GM12872 (cell line): ENCODE data around the gene HHLA2.

ENCODE experiments used
- TF ChIP-seq, protein P1 (sequence below): IDR thresholded peaks from 3 replicates; pipeline ENCODE4 v1.5.1; 2011; ENCODE audit warnings: low read depth, mild to moderate bottlenecking, low read length, moderate library complexity; ENCODE audit not compliant: insufficient read depth

HHLA2 gene

DNA sequence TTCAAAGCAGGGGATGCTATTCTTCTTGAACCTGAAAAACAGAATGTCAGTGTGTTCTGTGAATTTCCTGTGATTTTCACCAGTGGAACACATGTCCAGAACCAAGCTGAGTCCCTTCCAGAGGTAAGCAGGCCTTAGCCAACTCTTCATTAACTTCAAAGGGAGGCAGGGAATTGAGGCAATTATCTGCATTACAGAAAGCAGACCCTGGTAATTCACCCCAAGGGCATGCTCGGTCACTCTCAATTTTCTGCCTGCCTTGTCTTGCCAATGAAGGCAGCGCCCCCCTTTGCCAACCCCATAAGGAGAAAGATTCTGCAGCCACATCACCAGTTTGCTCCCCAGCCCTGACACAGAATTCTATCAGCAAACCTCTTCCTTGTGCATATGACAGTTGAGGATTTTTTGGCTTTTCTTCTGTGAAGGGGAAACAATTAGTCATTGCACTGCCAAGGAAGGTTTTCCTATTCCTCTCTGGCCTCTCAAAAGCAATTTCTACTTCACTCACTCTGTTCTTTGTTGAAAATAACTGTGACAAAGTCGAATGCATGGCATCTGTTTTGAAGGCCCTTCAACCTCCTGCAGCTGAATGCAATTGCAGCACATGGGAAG lies 85.3 kb downstream of the HHLA2 start:
- TF ChIP-seq, protein P1, sequence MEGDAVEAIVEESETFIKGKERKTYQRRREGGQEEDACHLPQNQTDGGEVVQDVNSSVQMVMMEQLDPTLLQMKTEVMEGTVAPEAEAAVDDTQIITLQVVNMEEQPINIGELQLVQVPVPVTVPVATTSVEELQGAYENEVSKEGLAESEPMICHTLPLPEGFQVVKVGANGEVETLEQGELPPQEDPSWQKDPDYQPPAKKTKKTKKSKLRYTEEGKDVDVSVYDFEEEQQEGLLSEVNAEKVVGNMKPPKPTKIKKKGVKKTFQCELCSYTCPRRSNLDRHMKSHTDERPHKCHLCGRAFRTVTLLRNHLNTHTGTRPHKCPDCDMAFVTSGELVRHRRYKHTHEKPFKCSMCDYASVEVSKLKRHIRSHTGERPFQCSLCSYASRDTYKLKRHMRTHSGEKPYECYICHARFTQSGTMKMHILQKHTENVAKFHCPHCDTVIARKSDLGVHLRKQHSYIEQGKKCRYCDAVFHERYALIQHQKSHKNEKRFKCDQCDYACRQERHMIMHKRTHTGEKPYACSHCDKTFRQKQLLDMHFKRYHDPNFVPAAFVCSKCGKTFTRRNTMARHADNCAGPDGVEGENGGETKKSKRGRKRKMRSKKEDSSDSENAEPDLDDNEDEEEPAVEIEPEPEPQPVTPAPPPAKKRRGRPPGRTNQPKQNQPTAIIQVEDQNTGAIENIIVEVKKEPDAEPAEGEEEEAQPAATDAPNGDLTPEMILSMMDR, result no peak

DNA sequence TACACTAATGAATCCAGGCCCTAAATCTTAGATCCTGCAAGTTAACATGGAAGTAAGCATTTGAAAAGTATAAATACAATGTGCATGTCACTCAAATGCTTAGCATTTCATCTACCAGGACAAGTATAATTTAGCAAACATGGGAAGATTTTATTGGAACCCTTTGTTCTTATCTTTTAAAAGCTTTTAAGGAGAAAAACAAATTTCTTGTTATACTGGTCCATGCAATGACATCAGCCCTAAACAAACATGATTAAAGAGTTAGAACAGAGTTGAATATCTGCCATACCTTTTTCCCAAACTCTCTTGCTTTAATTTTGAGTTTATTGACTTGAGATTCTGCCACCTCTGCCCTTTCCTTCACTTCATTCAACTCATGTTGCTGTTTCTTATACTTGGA lies 87.0 kb downstream of the HHLA2 start:
- TF ChIP-seq, protein P1, result no peak

DNA sequence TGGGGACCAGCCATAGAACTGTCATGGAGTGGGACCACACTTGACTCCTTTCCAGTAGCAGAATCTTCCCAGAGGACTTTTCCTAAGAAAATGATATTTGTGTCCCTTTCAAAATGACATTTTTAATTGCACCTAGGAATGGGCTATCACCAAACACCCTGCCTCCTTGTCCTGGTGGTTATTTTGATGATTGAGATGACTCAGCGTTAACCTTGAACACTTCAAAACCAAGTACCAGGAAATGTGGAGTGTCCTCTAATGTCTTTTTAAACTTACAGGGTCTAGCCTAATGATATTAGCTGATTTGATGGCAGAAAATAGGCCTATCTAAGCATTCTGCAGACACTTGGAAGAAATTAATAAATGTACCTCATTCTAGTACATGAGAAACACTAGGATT lies 90.7 kb downstream of the HHLA2 start:
- TF ChIP-seq, protein P1, result no peak

DNA sequence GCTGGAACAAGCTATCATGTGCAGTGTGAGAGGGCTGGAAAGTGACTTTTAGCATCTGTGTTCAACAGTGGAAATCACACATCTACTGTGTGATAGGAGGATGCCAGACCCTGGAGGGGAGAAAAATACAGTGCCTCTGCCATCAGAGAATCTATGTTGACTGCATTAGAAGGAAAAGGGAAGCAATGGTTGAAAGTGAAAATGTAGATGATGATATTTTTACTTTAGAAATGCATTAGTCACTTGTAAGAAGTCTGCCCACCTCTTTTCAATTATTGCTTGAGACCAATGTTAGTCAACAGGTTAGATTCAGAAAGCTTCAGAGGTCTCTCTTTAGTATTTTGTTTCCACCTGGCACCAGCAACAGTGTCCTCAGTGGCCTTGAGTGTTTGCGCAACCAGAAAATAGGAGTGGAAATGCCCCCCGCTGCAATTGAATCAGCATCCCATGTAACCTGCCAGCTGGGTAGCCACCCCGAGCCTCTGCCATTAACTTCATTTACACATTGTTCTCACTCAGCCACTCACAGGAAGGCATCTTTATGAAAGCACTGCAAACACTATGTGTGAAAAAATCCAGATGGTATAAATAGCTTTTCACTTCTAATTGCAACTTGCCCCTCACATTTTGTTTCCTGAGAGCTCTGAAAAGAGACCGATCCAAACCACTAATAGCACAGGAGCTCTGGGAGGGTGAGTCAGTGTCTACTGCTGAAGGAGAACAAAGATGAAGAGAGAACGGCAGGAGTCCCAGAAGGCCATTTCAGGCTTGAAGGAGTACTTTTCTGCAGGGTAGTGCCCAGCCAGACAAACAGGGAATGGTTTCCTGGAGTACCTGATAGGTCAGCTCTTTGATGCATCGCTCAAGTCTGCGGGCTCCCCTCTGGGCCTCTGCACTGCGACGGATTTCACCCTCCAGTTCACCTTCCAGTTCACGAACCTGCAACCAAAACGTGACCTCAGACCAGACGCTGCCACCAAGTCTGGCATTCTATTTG lies 92.1 kb downstream of the HHLA2 start:
- TF ChIP-seq, protein P1, result no peak

DNA sequence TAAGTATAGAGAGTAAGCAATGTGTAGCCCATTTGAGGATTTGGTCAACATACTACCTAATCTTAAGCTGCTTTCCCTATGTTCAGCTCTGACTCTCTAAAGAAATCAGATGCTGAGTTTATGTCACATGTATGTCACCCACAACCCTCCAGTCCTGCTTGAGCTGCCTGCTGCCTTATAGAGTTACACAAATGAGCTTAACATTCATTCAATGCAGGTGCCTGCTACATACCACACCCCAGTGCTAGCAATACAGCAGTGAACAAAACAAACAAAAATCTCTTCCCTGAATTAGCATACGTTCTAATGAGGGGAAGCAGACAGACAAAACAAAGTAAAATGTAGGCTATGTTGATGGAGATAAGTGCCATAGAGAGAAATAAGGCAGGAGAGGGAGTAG lies 93.0 kb downstream of the HHLA2 start:
- TF ChIP-seq, protein P1, result no peak

DNA sequence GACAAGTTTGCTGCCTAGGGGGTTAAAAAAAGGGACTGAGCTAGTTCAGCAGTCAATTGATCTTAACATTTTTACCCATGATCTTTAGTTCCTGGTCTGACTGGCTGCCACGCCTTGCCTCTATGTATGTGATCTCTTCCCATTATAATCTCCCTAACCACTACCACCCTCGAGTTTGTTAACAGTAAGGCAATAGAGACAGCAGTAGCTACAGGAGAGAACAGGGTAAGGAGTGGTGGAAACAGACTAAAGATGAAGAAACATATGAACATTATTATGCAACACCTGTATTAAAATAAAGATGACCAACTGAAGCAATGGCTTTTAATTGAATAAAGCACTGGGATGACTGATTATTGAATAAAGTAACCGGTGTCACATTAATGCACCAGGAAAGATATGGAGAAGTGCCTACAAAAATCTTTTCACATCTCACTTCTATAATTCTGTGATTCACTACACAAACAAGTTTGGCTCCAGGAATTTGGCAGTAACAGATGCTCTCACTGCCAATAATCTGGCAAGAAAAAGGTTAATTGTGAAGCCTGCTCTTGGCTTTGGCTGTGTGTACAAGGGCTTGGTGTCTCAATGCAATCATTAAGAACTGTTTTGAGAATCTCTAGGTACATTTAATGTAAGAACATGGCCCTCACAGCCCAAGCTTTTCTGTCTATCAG lies 95.7 kb downstream of the HHLA2 start:
- TF ChIP-seq, protein P1, result no peak
